LHCN-M2 (cell line): ENCODE results near the gene FGFBP1. TPM values are rescaled to one million over a fixed set of nuclear protein-coding genes. Genes with fewer than 3 reads are reported as not detected.
A peak's percentile ranks its signal among the peaks of the same experiment; 100 is the strongest.

ENCODE experiments used
- DNase-seq: peaks from one replicate; pipeline ENCODE4 v3.0.0-alpha.2; 2012; ENCODE audit warnings: low read depth
- polyA plus RNA-seq: library from polyadenylated mRNA; unstranded; fragments of >200 nt; gene quantifications from one replicate; pipeline ENCODE4 v1.2.1, GENCODE V29; 2012; ENCODE audit warnings: missing spikeins
- total RNA-seq: library from RNA; depleted of rRNA; stranded (reverse); fragments of >200 nt; gene quantifications from 2 replicates; pipeline ENCODE4 v1.2.3, GENCODE V29; 2014; rRNA removed

The FGFBP1 gene
- total RNA-seq, result not detected in 2 replicates
- not detected for polyA plus RNA-seq

- no peak for DNase-seq
Measured at GRCh38 chr4:15938640-15939039, at the start of gene FGFBP1. TSS of gene FGFBP1 (minus strand) at chr4:15938740. CDS start at chr4:15936632, 2,108 bp downstream.

DNA sequence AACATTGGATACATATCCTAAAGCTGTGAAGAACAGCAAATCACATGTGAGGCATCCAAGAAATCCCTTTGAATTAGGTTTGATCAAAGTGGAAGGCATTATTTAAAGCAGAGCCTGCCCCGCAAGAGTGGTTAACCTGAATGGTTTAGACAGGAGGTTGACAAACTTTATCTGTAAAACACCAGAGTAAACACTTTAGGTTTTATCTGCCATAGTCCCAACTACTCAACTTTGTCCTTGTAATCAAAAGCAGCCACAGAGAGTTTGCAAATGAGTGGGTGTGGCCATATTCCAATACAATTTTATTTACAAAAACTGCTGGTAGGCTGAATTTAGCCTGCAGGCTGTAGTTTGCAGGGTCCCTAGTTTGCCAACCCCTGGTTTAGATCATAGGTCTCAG, 49.7 kb upstream of the FGFBP1 start:
- DNase-seq, result no peak

GRCh38 chr4:15986907-15987306, 48.4 kb upstream of the FGFBP1 start:
- no peak for DNase-seq

GRCh38 chr4:15983610-15984009, 45.1 kb upstream of the FGFBP1 start:
- peak; percentile 13 for DNase-seq

GRCh38 chr4:15982842-15983524, 44.4 kb upstream of the FGFBP1 start:
- peak; percentile 20 for DNase-seq

- DNase-seq, result peak; percentile 11
Measured at GRCh38 chr4:15976456-15977447, 38.2 kb upstream of the FGFBP1 start.

DNA sequence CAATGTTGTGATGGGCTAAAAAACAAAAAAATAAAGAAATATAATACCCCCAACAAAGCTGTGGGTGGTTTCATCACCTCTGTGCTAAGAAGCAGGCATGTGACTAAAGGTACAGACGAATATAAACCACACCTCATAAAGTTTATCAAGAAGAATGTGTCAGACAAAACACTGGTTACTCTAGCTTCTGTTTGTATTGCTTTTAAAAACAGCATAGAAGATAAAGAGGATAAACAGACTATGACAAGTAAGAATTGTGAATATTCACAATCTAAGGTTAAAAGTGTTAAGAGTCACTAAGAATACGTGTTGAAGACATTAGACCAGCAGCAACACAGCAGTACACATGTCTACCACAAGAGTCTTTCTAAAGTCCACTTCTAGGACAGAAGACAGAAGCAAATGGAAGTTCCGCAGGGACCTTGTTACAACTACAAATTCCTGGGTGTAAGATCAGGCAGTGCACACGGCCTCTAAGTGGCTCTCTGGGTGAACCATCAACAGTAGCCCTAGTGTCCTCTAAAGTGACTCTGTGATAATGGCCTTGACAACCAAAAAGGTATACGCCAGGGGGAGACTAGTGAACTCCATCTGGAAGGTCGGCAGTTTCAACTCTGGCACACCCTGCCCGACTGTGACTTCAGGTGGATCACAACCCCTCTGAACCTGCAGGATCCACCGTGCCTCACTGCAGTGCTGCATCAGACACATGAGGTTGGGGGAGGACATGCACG, 32.7 kb upstream of the FGFBP1 start:
- no peak for DNase-seq

- DNase-seq, result no peak
Measured at GRCh38 chr4:15968551-15969300, 30.2 kb upstream of the FGFBP1 start.

GRCh38 chr4:15965325-15965724, 26.8 kb upstream of the FGFBP1 start:
- DNase-seq, result no peak

DNA sequence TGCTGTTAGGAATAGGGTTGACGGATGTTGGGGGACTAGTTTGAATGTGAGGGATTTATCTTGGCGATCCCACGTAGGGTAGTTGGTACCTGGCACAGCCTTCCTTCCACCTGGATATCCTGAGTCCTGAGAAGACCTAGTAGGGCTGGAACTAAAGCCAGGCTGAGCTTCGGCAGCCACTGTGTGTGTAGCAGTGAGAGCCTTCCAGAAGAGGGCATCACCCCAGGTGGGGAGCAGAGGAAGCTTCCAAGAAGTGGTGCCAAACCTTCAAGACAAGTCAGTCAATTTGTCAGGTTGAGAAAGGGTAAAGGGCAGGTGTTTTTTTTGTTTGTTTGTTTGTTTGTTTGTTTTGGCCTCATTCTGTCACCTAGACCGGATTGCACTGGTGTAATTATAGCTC, 25.6 kb upstream of the FGFBP1 start:
- DNase-seq, result no peak

DNA sequence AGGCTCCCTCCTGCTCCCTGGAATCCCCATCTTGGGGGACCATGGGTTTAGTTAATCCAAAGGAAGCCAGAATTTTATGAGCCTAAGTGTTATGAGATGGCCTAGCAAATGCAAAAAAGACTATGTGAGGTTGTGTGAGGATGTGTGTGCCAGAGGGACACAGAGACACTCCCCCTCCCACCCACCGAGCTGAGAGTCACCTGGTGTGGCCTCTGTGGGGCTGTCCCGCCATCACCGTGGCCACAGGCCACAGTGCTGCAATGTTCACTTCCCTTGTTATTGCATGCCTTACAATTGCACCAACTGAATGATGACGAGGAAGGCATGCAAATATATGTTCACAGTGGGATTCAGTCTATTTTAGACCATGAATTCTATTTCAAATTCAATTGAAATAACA, 25.0 kb upstream of the FGFBP1 start:
- no peak for DNase-seq

DNA sequence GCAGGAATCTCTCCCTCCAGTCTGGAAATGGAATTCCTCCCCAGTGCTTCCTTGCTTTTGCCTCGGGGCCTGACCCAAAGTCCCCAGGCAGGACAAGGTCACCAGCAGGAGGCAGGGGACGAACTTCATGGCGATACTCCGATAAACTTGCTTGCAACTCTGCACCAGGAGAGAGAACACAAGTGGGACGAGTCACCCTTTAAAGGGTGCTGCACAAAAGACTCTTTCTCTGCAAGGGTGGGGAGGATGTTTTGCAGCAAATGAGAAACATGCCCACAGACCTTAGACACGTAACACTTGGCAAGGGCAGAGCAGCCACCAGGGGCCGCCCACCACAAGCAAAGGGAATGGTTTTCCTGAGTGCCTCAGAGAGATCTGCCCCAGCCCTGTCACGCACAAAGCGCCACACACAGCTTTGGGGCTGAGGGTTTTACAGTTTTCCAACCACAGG, 24.5 kb upstream of the FGFBP1 start, which contains the start of gene FGFBP2:
Gene FGFBP2, minus strand, starts transcription at position 175 of the 451 bp plus-strand sequence. Its CDS starts 46 bp downstream, at position 129.
- peak; percentile 39 for DNase-seq

DNA sequence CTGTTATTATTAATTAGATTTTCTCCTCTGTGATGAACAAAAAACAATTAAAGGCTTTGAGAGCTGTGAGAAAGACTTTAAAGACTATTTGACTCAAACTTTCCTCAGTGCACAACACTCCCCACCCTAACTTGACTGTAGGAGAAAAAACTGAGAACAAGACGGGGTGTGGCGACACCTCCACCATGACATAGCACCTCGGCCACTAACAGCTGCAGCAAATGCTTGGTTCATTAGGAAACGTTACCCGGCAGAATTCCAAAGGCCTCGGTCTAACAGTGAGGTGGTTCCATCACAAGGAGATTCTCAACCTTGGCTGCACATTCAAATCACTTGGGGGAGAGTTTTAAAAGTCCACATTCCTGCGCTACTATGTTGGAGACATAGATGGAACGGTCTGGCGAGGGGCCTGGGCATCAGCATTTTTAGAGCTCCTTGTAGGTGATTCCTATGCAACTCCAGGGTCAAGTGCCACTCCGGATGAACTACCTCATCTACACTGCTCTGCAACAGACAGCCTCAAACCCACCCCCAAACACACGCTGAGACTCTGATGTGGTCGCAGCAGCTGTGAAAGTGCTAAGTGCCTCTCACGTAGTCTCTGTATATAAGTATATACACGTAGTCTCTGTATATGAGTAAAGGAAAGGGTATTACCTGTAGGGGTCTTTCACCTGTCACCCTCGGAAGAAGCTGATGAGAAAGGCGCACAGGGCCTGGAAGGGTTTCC, 23.4 kb upstream of the FGFBP1 start:
- peak; percentile 45 for DNase-seq

- DNase-seq, result no peak
Measured at GRCh38 chr4:15958562-15958961, 20.0 kb upstream of the FGFBP1 start.

DNA sequence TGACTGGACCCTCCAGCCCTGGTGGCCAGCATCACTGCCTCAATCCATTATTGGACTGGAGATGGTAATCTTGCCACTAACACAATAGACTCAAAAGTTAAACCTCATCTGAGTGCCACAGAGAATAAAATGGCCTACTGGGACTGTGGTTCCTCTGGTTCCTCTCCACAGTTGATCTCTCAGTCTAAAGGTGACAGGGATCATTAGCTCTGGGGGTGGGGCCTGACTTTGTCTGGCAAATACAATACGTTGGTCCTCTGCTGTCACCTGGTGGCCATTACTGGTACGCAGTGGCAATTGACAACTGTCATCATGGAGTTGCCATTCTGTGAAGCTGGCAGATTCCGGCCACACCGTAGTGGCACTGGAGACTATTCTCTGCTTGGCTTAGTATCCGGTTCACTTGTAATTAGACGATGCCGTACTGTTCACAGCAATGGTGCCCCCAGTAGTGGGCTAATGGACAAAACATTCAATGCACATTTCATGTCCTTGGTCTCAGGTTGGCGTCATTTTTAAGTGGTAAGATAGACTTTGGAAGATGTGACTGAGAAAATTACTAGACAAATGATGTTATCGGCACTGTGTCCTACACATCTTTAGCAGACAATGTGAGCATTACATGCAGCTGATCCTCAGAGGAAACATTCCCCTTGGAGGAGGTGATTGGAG, 17.8 kb upstream of the FGFBP1 start:
- peak; percentile 63 for DNase-seq

- DNase-seq, result no peak
Measured at GRCh38 chr4:15955670-15956069, 17.1 kb upstream of the FGFBP1 start.

DNA sequence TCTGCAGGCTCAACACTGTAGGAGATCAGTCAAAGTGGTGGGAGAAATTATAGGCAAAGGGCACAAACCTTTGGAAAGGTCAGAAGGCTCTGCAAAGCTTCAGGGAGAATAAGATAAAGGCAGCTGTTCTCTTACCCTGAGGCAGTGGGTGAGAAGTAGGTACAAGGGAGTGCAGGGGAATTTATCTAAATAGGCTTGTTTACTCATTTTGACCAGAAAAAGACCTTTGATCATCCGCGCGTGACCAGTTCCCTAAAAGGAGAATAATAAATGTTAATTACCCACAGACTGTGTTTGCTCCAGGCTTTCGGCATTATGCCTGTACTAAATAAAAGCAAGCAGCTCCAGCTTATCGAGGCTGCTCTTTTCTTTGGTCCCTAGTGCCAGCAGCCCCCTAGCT, 15.1 kb upstream of the FGFBP1 start:
- DNase-seq, result no peak

DNA sequence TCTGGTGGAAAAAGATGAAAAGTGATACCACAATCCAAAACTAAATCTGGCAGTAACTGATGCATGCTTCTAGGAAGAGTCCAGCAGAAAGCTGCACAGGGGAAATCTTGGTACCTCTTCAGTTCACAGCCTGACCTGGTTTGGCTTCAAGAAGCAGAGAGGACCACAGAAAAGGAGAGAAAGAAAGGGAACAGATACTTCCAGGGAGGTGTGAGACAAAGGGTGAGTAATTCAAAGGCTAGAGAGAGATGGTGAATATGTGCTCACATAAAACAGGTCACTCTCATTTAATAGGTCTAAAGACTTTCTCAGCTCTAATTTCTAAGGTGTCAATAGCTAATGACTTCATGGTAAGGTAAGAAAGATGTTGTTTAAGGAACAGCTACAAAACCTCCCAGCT, 13.2 kb upstream of the FGFBP1 start:
- DNase-seq, result no peak

- DNase-seq, result no peak
Measured at GRCh38 chr4:15948826-15949225, 10.3 kb upstream of the FGFBP1 start.

GRCh38 chr4:15947684-15948083, 9.1 kb upstream of the FGFBP1 start:
- DNase-seq, result no peak
